LNCAP (cell line): ENCODE results near the gene GLI2.

ENCODE experiments used
- TF ChIP-seq, protein P1 (sequence below): fragments of 450-650 bp; IDR thresholded peaks from 2 replicates; pipeline ENCODE4 v1.5.1; 2017; ENCODE audit warnings: mild to moderate bottlenecking

GLI2 gene

DNA sequence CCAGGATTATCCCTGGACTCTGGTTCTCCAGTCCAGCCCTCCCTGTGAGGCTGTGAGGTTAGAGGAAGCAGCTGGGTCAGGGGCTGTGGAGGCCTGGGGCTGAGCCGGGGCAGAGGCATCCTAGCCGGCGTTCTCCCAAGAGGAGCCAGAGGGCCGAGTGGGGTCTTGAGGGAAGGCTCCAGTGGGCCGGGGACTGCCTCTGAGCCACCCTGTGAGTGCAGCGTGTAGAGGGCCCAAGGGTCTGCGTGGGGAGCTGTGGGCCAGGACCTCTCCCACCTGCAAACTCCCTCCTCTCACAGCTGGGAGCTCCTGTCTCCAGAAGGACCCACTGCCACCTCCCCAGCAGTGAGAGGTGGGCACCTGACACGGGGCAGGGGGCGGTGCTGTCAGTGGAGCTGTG is 41.0 kb downstream of the GLI2 start:
- TF ChIP-seq, protein P1, sequence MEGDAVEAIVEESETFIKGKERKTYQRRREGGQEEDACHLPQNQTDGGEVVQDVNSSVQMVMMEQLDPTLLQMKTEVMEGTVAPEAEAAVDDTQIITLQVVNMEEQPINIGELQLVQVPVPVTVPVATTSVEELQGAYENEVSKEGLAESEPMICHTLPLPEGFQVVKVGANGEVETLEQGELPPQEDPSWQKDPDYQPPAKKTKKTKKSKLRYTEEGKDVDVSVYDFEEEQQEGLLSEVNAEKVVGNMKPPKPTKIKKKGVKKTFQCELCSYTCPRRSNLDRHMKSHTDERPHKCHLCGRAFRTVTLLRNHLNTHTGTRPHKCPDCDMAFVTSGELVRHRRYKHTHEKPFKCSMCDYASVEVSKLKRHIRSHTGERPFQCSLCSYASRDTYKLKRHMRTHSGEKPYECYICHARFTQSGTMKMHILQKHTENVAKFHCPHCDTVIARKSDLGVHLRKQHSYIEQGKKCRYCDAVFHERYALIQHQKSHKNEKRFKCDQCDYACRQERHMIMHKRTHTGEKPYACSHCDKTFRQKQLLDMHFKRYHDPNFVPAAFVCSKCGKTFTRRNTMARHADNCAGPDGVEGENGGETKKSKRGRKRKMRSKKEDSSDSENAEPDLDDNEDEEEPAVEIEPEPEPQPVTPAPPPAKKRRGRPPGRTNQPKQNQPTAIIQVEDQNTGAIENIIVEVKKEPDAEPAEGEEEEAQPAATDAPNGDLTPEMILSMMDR, result no peak

DNA sequence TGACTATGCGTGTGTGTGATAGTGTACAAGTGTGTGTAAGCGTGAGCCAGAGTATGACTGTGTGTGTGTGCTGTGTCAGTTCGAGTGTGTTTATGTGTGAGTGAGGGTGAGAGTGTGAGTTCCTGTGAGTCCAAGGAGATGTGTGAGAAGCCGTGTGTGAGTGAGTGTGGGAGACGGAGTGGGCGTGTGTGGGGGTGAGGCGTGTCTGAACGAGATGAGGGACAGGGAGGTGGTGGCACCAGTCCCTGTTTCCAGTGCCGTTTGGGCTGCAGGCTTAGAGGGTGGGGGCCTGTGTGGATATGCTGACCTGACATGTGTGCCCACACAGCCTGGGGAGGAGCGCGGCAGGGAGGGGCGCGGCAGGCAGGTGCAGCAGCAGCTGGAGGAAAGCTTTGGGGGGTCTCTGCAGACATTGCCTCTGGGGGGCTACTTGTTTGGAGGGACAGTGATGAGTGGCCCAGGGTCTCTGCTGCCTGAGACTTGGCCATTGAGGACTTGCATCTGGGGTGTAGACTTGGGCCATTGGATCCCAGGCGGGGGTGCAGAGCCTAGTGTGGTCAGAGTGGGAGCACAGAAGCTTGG is 41.6 kb downstream of the GLI2 start:
- TF ChIP-seq, protein P1, result no peak

DNA sequence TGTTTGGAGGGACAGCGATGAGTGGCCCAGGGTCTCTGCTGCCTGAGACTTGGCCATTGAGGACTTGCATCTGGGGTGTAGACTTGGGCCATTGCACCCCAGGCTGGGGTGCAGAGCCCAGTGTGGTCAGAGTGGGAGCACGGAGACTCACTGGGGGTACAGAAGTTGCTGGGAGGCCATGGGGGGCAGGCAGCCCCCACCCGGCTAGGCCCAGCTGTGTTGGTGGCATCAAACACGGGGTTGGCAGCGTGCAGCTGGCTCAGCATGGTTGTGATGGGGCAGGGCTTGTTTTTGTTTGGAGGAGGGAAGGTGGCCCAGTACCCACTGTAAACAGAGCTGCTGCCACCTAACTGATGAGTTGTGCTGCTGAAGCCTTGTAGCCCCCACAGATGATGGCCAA is 42.1 kb downstream of the GLI2 start:
- TF ChIP-seq, protein P1, result no peak

DNA sequence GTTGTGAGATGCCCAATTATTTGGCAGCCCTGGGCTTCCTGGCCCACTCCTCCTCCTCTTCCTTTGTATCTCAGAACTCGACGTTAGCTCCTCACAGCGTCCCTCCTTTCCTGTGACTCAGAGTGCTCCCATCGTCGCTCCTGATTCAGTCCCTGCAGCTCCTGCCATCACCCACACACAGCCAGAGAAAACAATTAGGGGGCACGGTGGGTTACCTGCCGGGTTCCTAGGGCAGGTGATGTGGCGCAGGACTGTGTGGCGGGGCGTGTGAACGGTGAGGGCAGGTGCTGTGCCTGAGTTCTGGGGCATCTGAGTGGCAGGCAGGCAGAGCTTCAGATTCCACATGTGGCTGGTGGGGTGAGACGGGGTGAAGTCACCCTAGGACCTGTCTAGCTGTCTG is 42.6 kb downstream of the GLI2 start:
- TF ChIP-seq, protein P1, result no peak

DNA sequence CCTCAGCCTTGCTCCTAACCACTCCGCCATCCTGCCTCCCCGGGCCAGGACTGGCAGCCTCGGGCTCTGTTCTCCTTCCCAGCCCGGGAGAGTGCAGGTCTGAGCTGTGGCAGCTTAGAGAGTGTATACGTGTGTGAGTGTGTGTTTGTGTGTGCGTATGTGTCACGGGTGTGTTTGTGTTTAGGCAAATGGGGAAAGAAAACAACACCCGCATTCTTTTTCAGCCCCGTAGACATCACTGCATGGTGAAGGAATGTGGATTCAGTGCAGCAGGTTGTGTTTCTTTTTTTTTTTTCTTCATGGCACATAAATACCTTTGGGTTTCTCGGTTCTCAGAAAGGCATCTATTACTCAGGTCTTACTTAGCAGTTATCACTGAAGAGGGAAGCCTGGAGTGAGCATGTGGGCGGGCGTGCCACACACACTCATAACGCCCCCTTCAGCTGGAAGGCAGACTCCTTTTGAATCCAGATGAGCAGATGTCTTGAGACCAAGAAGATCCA is 44.2 kb downstream of the GLI2 start:
- TF ChIP-seq, protein P1, result no peak

DNA sequence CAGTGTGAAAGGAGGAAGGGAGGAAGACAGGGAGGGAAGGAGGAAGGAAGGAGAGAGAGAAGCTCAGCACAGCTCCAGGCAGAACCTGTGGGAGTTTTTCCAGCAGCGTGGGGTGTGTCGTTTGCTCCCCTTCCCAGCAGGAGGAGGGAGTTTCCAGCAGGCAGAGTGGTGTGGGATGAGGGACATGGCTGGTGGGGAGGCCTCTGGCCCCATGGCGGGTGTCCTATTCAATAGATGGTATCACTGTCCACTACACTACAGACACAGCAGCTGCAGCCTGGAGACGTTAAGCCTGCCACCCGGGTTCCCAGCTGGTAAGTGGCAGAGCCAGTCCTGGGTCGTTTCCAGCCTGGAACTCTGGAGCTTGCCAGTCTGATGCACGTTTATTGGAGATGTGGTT is 44.7 kb downstream of the GLI2 start:
- TF ChIP-seq, protein P1, result no peak

DNA sequence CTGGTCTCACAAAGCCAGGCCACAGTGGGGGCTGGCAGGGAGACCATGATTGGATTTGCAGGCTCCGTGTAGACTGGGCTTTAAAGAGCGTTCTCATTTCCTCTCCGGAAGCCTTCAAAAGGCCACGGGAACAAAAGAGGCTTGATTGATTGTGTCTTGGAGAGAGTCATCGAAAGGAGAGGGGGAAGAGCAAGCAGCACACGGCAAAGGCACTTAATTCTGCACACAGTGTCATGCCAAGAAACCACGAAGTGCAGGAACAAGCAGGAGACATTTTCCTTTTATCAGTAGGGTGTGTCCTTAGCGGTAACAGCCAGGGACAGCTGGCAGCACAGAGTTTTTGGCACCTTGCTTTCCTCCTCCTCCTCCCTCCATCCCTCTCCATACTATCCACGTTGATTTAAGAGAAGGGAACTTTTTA is 47.7 kb downstream of the GLI2 start:
- TF ChIP-seq, protein P1, result no peak

DNA sequence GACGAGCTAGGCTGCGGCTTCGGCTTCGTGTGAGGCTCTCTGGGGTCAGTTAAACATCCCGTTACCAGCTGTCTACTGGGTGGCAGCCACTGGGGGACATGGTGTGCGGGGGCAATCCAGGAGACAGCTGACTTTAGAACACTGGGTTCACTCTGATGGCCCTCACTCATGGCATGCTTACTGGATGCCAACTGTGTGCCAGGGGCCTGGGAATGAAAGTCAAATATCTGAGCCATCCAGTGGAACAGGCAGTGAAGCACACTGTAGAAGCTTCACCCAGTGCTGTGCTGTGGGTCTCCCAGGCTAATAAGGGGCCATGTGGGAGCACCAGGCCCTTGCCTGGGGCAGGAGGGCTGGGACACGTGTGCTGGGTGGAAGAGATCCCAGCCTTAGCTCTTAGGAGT is 48.3 kb downstream of the GLI2 start:
- TF ChIP-seq, protein P1, result no peak
